ENCODE results near the gene PITPNC1.
"Not testable (repeated sequence)": the region's sequence is repeated elsewhere in the genome, so short reads cannot be mapped to it uniquely, and the experiment has no call there.

Gene PITPNC1

DNA sequence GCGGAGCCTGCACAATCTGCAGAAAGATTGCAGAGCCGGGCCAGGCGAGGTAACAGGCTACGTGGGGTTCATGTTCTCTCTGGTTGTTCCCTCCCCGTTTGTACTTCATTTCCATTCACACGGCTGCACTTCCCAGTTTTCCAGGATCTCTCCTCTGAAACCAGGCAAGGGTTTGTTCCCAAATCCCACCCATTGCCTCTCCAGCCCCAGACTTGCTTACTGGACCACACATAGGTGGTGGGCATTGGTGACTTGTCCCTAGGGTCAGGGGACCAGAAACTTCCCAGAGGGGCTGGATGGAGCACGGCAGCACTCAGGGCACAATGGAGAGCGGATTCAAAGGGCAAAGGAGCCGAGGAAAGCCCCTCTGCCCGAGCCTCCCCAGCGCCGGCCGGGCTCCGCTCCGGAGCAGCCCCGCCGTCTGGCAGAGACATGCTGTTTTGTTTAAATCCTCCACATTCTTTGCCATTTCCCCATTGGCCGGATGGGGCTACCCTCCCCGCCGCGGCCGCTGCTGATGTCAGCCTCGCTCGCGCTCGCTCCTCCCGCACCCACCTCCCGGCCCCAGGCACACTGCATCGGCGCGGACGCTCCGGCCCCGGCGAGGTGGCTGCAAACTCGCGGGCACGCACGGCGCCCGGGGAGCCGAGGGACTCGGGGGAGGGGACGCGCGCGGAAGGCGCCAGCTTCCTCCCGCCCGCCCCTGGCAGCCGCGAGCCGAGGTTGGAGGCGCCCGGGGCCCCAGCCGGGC is at the start of gene PITPNC1:
PITPNC1 (plus strand) TSS at position 545 of the 751 bp plus-strand sequence.
- DNase-seq (ENCODE audit: low read depth in 2 of 2, low spot score in 1 of 2) = peak; percentile 74 to 79

DNA sequence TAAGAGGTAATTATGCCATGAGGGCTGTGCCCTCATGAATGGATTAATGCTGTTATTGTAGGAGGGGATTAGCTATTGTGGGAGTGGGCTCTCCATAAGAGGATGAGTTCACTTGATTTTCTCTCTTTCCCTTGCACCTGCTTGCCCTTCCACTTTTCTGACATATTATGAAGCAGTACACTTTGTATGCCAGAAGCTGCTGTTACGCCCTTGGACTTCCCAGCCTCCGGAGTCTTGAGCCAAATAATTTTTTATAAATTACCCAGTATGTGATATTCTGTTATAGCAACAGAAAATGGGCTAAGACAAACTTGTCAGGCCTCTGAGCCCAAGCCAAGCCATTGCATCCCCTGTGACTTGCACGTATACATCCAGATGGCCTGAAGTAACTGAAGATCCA is 49.1 kb upstream of the PITPNC1 start:
- DNase-seq (ENCODE audit: low read depth in 2 of 2, low spot score in 1 of 2) = no peak

DNA sequence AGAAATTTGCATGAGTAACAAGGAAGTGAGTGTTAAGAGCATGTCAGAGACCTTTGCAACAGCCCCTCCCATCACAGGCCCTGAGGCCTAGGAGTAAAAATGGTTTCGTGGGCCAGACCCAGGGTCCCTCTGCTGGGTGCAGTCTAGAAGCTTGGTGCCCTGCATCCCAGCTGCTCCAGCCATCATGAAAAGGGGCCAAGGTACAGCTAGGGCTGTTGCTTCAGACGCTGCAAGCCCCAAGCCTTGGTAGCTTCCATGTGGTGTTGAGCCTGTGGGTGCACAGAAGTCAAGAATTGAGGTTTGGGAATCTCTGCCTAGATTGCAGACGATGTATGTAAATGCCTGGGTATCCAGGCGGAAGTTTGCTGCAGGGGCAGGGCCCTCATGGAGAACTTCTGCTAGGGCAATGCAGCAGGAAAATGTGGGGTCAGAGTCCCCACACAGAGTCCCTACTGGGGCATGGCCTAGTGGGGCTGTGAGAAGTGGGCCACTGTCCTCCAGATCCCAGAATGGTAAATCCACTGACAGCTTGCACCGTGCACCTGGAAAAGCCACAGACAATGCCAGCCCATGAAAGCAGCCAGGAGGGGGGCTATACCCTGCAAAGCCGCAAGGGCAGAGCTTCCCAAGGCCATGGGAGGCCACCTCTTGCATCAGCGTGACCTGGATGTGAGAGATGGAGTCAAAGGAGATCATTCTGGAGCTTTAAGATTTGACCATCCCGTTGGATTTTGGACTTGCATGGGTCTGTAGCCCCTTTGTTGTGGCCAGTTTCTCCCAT is 45.5 kb upstream of the PITPNC1 start:
- DNase-seq (ENCODE audit: low read depth in 2 of 2, low spot score in 1 of 2) = not testable (repeated sequence)

DNA sequence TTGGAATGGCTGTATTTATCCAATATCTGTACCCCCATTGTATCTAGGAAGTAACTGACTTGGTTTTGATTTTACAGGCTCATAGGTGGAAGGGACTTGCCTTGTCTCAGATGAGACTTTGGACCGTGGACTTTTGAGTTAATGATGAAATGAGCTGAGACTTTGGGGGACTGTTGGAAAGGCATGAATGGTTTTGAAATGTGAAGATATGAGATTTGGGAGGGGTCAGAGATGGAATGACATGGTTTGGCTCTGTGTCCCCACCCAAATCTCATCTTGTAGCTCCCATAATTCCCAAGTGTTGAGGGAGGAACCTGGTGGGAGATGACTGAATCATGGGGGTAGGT is 44.9 kb upstream of the PITPNC1 start:
- not testable (repeated sequence) for DNase-seq (ENCODE audit: low read depth in 2 of 2, low spot score in 1 of 2)

DNA sequence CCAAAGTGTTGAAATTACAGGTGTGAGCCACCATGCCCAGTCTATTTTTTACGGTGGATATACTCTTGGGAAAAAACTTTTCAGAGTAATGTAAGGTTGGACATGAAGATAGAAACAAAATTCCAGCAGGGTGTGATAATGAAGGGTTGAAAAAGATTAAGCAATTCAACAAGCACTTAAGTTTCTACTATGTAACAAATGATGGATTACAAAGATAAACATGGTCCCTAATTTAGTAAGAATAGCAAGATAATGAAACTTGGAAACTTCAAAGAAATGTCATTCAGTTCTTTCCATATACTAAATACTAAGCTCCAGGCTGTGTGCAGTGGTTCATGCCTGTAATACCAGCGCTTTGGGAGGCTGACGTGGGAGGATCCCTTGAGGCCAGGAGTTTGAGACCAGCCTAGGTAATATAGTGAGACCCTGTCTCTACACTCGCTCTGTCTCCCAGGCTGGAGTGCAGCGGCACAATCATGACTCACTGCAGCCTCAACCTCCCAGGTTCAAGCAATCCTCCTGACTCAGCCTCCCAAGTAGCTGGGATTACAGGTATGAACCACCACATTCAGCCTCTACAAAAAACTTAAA is 41.7 kb upstream of the PITPNC1 start:
- no peak for DNase-seq (ENCODE audit: low read depth in 2 of 2, low spot score in 1 of 2)

DNA sequence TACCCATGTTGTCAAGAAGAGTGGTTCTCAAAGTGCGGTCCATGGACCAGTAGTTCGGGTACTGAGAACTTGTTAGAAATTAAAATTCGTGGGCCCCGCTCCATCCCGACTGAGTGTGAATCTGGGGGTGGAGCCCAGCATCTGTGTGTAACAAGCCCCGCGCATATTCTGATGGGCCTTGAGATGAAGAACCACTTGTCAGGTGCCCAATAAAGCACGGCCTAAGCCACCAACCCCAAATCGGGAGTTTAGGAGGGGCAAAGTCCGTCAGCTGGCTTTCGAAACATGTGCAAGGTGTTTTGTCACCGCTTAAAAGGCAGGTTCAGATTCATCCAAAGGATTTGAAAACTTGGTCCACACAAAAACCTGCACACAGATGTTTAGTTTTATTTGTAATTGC is 40.2 kb upstream of the PITPNC1 start:
- DNase-seq (ENCODE audit: low read depth in 2 of 2, low spot score in 1 of 2) = no peak

DNA sequence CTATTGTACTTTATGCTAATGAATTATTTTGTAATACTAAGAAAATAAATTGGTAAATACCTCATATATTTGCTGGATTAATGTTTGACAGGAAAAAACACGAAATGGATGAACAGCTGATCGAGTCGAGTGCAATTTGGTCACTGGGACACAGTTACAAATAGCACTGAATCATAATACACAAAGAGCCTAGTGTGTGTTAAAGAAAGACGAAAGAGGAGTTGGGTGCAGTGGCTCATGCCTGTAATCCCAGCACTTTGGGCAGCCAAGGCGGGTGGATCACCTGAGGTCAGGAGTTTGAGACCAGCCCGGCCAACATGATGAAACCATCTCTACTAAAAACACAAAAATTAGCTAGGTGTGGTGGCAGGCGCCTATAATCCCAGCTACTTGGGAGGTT is 38.7 kb upstream of the PITPNC1 start:
- not testable (repeated sequence) for DNase-seq (ENCODE audit: low read depth in 2 of 2, low spot score in 1 of 2)

DNA sequence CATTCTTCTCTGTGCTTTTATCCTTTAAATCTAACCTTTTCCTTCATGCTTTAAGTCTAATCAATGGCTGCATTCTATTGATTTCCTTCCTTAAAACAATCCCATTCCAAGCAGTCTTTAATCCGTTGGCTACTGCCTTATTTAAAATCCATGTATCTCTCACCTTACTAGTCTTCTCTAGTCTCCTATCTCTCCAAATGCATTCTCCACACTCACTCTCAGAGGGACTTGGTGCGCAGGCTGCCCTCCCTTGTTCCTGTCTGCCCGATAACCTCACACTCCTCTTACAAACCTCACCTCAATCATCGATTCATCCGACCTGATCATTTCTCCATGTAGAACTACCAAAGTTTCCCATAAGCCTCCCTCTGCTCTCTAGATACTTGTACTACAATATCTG is 33.8 kb upstream of the PITPNC1 start:
- no peak for DNase-seq (ENCODE audit: low read depth in 2 of 2, low spot score in 1 of 2)

DNA sequence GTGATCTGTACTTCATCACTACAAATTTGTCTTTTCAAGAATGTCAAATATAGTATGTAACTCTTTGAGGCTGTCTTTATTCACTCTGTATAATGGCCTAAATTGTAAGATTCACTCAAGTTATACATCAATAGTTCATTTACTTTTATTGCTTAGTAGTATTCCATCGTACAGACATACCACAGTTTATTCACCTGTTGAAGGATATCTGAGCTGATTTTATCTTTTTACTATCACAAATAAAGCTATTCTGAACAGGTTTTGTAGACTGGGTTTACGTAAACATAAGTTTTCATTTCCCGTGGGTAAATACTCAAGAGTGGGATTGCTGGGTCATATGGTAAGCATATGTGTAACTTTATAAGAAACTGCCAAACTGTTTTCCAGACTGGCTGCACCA is 29.3 kb upstream of the PITPNC1 start:
- DNase-seq (ENCODE audit: low read depth in 2 of 2, low spot score in 1 of 2) = no peak

DNA sequence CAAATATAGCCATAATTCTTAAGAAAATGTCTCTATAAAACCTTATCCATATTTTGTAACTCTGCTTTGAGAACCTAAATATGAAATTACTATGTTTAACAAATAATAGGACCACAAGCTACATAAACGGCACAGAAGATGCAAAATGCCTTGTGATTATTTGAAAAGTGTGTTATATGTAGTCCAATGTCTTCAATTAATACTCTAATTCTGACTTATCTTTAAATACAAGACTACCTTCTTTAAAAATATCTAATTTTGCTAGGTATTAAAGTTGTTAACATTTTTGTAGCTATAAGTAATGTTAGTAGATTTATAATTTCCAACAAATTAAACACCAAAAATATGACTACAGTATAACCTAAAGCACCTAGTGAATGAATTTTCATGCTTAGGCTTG is 27.7 kb upstream of the PITPNC1 start:
- no peak for DNase-seq (ENCODE audit: low read depth in 2 of 2, low spot score in 1 of 2)

DNA sequence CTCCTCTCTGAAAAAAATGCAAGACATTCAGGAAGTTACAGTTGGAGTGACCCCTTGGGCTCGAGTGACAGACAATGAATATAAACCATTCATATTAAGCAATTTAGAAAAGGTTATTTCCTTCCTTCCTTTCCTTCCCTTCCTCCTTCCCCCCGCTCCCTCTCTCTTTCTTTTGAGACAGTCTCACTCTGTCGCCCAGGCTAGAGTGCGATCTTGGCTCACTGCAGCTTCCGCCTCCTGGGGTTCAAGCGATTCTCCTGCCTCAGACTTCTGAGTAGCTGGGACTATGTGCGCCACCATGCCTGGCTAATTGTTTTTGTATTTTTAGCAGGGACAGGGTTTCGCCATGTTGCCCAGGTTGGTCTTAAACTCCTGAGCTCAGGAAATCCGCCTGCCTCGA is 23.9 kb upstream of the PITPNC1 start:
- DNase-seq (ENCODE audit: low read depth in 2 of 2, low spot score in 1 of 2) = no peak

DNA sequence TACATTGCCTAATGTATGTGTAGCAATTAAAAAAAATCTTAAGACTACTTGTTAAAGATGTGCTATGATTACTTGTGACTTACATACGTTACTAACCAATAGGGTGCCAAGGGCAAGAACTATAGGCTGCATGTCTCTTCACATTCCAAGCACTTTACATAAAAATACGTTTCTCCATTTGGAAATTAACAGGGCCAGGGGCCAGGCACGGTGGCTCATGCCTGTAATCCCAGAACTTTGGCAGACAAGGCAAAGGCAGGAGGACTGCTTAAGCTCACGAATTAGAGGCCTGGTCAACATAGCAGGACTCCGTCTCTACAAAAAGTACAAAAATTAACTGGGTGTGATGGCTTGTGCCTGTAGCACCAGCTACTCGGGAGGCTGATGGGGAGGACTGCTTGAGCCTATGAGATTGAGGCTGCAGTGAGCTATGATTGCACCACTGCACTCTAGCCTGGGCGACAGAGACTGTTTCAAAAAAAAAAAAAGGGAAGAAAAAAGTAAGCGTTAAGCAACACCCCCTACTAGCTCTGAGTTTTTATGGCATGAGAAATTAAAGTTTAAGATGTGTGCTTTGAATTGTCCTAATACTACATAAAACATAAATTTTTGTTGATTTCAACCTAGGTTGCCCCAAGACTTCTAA is 23.0 kb upstream of the PITPNC1 start:
- no peak for DNase-seq (ENCODE audit: low read depth in 2 of 2, low spot score in 1 of 2)

DNA sequence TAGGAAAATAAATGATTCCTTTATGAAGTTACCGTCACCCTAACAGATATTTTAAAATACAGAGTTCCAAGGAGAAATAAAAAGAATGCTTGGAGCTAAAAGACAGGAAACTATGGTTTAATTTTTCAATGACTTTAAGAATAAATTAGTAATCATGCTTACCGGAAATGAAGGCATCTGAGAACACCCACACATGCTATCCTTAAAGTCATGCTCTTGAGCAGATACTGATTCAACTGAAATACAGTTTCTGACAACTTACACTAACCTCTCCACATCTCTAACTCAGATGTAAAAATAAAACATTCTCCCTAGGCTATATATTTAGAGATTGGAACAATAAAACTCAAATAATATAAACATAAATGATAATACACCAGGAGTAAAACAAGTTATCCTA is 18.5 kb upstream of the PITPNC1 start:
- no peak for DNase-seq (ENCODE audit: low read depth in 2 of 2, low spot score in 1 of 2)

DNA sequence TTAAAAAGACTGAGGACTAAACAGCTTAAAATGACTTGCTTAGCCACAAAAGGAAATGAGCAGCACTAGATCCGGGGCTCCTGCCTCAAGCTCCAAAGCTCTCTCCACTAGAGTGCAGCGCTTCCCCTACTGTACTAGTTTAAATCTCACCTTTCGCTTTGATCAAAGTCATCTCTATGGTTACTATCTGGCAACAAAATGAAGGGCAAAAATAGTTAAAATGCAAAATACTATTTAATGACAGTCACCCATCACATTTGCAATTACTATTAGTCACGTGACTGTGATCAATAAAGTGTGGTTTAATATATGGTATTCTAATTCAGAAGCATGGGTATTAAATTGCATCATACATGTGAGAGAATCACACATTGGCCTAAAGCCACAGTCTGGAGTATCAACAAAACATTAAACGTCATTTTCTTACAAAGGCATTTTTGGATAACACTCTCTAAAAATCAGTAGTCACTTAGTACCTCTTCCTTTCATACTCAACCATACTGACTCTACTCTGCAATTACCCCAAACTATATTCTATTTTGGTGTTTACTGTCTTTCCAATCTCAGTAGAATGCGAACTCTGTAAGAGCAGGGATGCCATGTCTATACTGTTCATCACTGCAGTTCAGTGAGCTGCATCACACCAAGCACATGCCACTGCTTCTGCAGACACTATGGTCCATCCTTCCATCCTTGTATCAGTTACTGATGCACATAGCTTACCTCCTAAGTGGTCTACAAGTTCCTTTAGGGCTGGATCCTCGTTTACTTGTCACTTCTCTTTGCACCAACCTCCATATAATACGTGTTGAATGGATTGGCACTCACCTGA is 16.9 kb upstream of the PITPNC1 start:
- no peak for DNase-seq (ENCODE audit: low read depth in 2 of 2, low spot score in 1 of 2)

DNA sequence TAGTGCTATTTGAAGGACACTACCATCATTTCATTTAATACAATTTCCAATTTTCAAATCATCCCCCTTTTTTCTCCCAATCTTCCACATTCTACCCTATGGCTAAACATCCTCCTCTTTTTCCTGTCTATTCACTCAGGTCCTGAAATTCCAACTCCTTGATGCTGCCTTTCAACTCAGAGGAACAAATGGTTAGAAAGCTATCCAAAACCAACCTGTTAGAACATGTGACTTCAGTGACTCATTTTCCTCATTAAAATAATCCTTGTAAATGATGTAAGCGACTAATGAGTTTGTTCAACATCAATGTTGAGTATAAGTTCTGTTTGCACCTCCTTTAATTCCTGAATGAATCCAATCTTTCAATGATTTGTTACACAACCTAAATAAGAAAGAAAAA is 16.2 kb upstream of the PITPNC1 start:
- no peak for DNase-seq (ENCODE audit: low read depth in 2 of 2, low spot score in 1 of 2)

DNA sequence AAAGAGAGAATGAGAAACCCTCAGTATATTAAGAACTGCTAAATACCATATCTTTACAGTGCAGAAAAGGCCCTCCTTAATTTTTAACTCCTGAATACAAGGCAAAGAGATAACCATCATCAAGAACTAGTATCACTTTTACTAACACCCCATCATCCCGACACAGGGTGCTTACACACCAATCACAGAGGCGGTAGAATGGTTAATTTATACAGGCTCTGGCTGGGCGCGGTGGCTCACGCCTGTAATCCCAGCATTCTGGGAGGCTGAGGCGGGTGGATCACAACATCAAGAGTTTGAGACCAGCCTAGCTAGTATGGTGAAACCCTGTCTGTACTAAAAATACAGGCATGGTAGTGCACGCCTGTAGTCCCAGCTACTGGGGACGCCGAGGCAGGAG is 14.9 kb upstream of the PITPNC1 start:
- no peak for DNase-seq (ENCODE audit: low read depth in 2 of 2, low spot score in 1 of 2)

DNA sequence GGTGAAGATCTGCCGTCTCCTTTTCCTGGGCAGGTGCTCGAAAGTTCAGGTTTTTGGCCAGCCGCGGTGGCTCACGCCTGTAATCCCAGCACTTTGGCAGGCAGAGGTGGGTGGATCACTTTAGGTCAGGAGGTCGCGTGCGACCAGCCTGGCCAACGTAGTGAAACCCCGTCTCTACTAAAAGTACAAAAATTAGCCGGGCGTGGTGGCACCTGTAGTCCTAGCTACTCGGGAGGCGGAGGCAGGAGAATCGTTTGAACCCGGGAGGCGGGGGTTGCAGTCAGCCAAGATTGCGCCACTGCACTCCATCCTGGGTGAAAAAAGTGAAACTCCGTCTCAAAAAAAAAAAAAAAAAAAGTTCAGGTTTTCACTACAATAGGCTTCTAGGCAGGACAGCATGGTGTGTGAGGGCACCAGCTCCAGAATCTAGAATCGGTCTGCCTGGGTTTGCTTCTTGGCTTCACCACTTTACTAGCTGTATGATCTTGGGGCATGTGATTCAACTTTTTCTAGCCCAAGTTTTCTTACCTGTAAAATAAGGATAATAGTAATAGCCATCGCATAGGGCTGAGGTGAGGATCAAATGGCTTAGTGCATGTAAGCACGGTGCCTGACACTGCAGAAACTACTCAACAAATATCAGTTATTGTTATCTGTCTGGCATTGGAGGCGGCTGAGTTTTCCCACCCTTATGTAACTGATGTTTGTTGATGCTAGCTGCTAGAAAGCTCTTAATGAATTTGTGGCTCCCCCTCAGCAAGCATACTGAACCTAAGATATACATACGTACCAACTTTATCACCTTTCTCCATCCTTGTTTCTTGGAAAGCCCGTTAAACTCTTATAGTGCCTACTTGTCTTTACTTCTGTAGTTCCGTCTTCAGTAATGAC is 12.0 kb upstream of the PITPNC1 start:
- DNase-seq (ENCODE audit: low read depth in 2 of 2, low spot score in 1 of 2) = no peak

DNA sequence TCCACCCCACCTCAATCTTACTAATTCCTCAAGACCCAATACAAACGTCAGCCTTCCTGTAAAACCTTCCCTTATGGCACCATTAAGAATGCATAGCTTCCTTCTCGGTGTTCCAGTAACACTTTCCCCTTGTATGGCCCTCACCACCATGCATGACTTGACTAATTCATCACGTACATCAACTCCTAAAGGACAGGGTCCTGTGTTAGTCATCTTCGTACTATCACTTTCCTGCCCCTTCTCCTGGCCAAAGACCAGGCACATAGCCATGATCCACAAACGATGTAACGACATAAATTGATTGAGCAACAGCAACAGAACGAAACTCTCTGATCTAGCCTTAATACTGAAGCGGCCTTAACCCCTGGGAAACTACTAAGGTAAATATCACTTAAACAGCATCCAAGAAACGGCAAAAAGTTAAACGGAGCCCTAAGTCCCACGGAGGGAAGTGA is 11.3 kb upstream of the PITPNC1 start:
- DNase-seq (ENCODE audit: low read depth in 2 of 2, low spot score in 1 of 2) = no peak

DNA sequence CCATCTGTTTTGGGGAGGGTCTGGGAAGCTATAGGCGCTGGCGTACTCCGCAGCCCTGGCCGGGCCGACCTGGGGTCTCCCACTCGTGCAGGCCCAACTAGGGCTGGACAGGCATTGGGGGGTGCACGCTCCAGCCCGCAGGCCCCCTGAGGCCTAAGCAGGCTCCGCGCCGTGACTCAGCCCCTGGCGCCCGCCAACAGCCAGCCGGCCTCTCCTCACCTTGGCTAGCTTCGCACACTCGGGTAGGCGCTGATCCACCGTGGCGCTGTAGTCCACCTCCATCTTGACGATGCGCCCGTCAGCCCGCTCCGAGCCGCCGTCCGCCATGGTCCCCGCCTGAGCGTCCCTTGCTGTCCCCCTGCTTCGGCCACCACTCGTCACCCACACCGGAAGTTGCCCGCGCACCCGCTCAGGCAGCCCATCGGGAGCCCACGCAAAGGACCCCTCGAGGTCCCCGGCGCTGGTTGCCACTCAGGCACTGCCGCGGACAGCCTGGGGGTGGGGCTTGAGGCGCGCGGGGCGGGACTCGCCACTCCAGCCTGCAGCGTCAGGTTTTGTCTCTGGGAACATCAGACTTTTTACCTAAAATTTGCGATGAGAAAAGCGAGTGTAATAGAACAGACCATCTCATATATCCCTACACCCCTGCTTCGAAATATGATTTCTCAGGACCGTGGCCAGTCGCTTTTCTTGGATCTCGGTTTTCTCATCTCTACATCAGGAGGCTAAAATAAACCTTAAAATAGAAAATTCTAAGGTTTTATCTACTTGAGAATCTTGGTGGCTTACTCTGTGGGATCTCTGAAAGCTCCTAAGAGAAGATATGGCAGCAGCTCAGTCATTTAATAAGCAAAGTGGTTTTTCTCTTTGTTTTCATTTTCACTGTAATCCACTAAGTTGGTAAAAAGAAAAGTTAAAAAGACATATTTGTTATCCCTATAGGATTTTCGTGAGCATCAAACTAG is 10.6 kb upstream of the PITPNC1 start, which contains the start of gene PSMD12:
PSMD12 (minus strand) TSS at position 385 of the 965 bp plus-strand sequence; CDS start at position 327, 58 bp downstream.
- peak; percentile 79 to 88 for DNase-seq (ENCODE audit: low read depth in 2 of 2, low spot score in 1 of 2)

Data from stimulated activated CD8-positive, alpha-beta memory T cell treated with anti-CD3 and anti-CD28 coated beads, Interleukin-4, amount 100 ng/mL, for 1 hour (primary cell).